HCT116 (cell line): ENCODE data around the gene LAMA1. TPM values are rescaled to one million over a fixed set of nuclear protein-coding genes. Genes with fewer than 3 reads are reported as not detected.

Source experiments
- ATAC-seq: fragments of 200-7000 bp; cut with Tn5 transposase; 2 replicates; pipeline ENCODE4 v1.9.1; 2020; ENCODE audit warnings: mild to moderate bottlenecking, moderate library complexity
- BruUV-seq: library from RNA; stranded (reverse); fragments of 400-500 nt; replicated peaks from 2 replicates; lab custom pipeline; 2021; lab: Mats Ljungman, UMichigan
- CTCF ChIA-PET: fragments of 300-600 bp; sonication (Branson Sonifier 250); formaldehyde crosslinking; loops from one replicate; lab custom pipeline; 2021; ENCODE audit warnings: antibody characterized with exemption; lab: Charles Lee
- POLR2A ChIA-PET: fragments of 300-600, 350-600 bp; sonication (Branson Sonifier 250); formaldehyde crosslinking; loops from one replicate; lab custom pipeline; 2021; ENCODE audit warnings: antibody characterized with exemption; lab: Charles Lee
- RAD21 ChIA-PET, 2 experiments: fragments of 300-600 bp; sonication (Branson Sonifier 250); formaldehyde crosslinking; loops; one replicate each; lab custom pipeline; 2023; ENCODE audit warnings: low total read pairs in 2 of 2; ENCODE audit not compliant: uncharacterized antibody in 2 of 2, unreplicated experiment in 2 of 2, low non-redundant PET in 1 of 2; lab: Charles Lee
- DNase-seq: peaks from one replicate; pipeline ENCODE4 v3.0.0-alpha.2; 2010; ENCODE audit warnings: low read depth, low spot score
- H2AFZ ChIP-seq: fragments of 200-600 bp; shearing (Covaris generic), sonication (generic); 2 replicates; pipeline ENCODE4 v1.6.1; 2017; ENCODE audit warnings: low read depth, mixed run types, mixed read lengths, antibody characterized with exemption, low read length; ENCODE audit not compliant: poor library complexity, severe bottlenecking
- H3K27ac ChIP-seq: 2 replicates; pipeline ENCODE4 v1.5.1; 2012; ENCODE audit warnings: low read depth, low read length
- H3K27me3 ChIP-seq: fragments of 200-600 bp; sonication (generic); 2 replicates; pipeline ENCODE4 v1.6.1; 2016; ENCODE audit warnings: mixed run types, low read length, mixed read lengths; ENCODE audit not compliant: insufficient read depth
- H3K36me3 ChIP-seq, 2 experiments: fragments of 200-500 bp in 1 of 2; fragments of 200-600 bp in 1 of 2; sonication (Bioruptor generic) in 1 of 2; sonication (generic) in 1 of 2; 2 replicates each; pipeline versions ENCODE4 v1.5.1 to v1.6.1; 2014 to 2016; ENCODE audit warnings: low read length in 2 of 2, inconsistent platforms in 1 of 2, mixed read lengths in 1 of 2, mixed run types in 1 of 2; ENCODE audit not compliant: insufficient read depth in 2 of 2, control insufficient read depth in 1 of 2
- H3K4me1 ChIP-seq, 2 experiments: fragments of 200-600 bp in 1 of 2; sonication (generic) in 1 of 2; 2 replicates each; pipeline versions ENCODE4 v1.5.1 to v1.6.1; 2012 to 2017; ENCODE audit warnings: low read length in 2 of 2, inconsistent platforms in 1 of 2, mild to moderate bottlenecking in 1 of 2, mixed read lengths in 1 of 2, mixed run types in 1 of 2, moderate library complexity in 1 of 2; ENCODE audit not compliant: insufficient read depth in 2 of 2, control insufficient read depth in 1 of 2
- H3K4me2 ChIP-seq: fragments of 200-600 bp; sonication (generic); 2 replicates; pipeline ENCODE4 v1.6.1; 2017; ENCODE audit warnings: mixed run types, low read length, mixed read lengths
- H3K4me3 ChIP-seq, 2 experiments: fragments of 200-600 bp in 1 of 2; sonication (generic) in 1 of 2; replicated peaks in 1 of 2; 2 replicates each; pipeline ENCODE4 v1.5.1; 2011 to 2016; ENCODE audit warnings: low read length in 2 of 2, control low read depth in 1 of 2, low read depth in 1 of 2, mild to moderate bottlenecking in 1 of 2, mixed read lengths in 1 of 2, mixed run types in 1 of 2
- H3K79me2 ChIP-seq: fragments of 200-600 bp; sonication (generic); 2 replicates; pipeline ENCODE4 v1.6.1; 2017; ENCODE audit warnings: mild to moderate bottlenecking, mixed run types, low read length, moderate library complexity, mixed read lengths; ENCODE audit not compliant: insufficient read depth
- H3K9ac ChIP-seq: fragments of 200-600 bp; sonication (generic); 2 replicates; pipeline ENCODE4 v1.6.1; 2016; ENCODE audit warnings: low read length, mixed read lengths
- H3K9me2 ChIP-seq: fragments of 200-600 bp; sonication (generic), shearing (Covaris generic); 2 replicates; pipeline ENCODE4 v1.6.1; 2017; ENCODE audit warnings: mixed run types, mild to moderate bottlenecking, moderate library complexity; ENCODE audit not compliant: insufficient read depth
- H3K9me3 ChIP-seq, 2 experiments: fragments of 200-500 bp in 1 of 2; fragments of 200-600 bp in 1 of 2; sonication (Bioruptor generic) in 1 of 2; sonication (generic) in 1 of 2; 2 replicates each; pipeline ENCODE4 v1.6.1; 2014 to 2017; ENCODE audit warnings: low read length in 2 of 2, mixed read lengths in 2 of 2, inconsistent platforms in 1 of 2, low read depth in 1 of 2, mild to moderate bottlenecking in 1 of 2, mixed run types in 1 of 2, moderate library complexity in 1 of 2; ENCODE audit not compliant: control insufficient read depth in 1 of 2, insufficient read depth in 1 of 2
- H4K20me1 ChIP-seq: fragments of 200-600 bp; sonication (generic), shearing (Covaris generic); 2 replicates; pipeline ENCODE4 v1.6.1; 2017; ENCODE audit warnings: mixed run types, mild to moderate bottlenecking, moderate library complexity; ENCODE audit not compliant: insufficient read depth
- CEBPB ChIP-seq: IDR thresholded peaks from 2 replicates; pipeline ENCODE4 v1.6.1; 2012; ENCODE audit warnings: low read depth
- CTCF ChIP-seq, 3 experiments: fragments of 200-600 bp in 1 of 3; sonication (generic) in 1 of 3; IDR thresholded peaks in 2 of 3; conservative IDR thresholded peaks in 1 of 3; 2 replicates each; pipeline ENCODE4 v1.5.1; 2012 to 2017; ENCODE audit warnings: low read depth in 2 of 3, low read length in 2 of 3, antibody characterized with exemption in 1 of 3, borderline replicate concordance in 1 of 3, control low read depth in 1 of 3, mild to moderate bottlenecking in 1 of 3, mixed read lengths in 1 of 3, mixed run types in 1 of 3, moderate library complexity in 1 of 3; ENCODE audit not compliant: insufficient read depth in 1 of 3
- EGR1 ChIP-seq: IDR thresholded peaks from 2 replicates; pipeline ENCODE4 v1.6.1; 2012; ENCODE audit warnings: low read depth
- ELF1 ChIP-seq: IDR thresholded peaks from 2 replicates; pipeline ENCODE4 v1.6.1; 2012; ENCODE audit warnings: low read depth, borderline replicate concordance
- EZH2 ChIP-seq: fragments of 200-600 bp; sonication (generic); IDR thresholded peaks from 2 replicates; pipeline ENCODE4 v1.6.1; 2017; ENCODE audit warnings: antibody characterized with exemption, mixed run types
- FOSL1 ChIP-seq: IDR thresholded peaks from 2 replicates; pipeline ENCODE4 v1.6.1; 2012; ENCODE audit warnings: low read depth
- JUND ChIP-seq: IDR thresholded peaks from 2 replicates; pipeline ENCODE4 v1.6.1; 2012
- RAD21 ChIP-seq: IDR thresholded peaks from 2 replicates; pipeline ENCODE4 v1.6.1; 2012; ENCODE audit warnings: low read depth, mild to moderate bottlenecking
- REST ChIP-seq: IDR thresholded peaks from 2 replicates; pipeline ENCODE4 v1.6.1; 2012; ENCODE audit warnings: low read depth
- SP1 ChIP-seq: IDR thresholded peaks from 2 replicates; pipeline ENCODE4 v1.6.1; 2012; ENCODE audit warnings: low read depth
- ZBTB33 ChIP-seq: IDR thresholded peaks from 2 replicates; pipeline ENCODE4 v1.6.1; 2011; ENCODE audit warnings: mild to moderate bottlenecking, low read length, moderate library complexity; ENCODE audit not compliant: insufficient replicate concordance; ENCODE audit errors: extremely low read depth
- intact Hi-C: fragments of 100-400 bp; cut with micrococcal nuclease; formaldehyde crosslinking; loops from 2 replicates; pipeline ENCODE4 v1.10.0; 2022
- total RNA-seq: library from RNA; stranded (reverse); gene quantifications from one replicate; pipeline ENCODE4 v1.2.1, GENCODE V29; 2021; ENCODE audit not compliant: unreplicated experiment

LAMA1 gene
- total RNA-seq, 1 experiment from 2014 or later, result 0.05 TPM

- no peaks in the 10 kb centered on the region for H3K4me1 ChIP-seq
- H3K4me3 ChIP-seq, result no peak overlapping the region
- H2AFZ ChIP-seq, result no peak overlapping the region
- H3K9me3 ChIP-seq, result peaks cover 3 to 4% of the 10 kb centered on the region in 2 experiments; a peak in 2 of 4 replicates
- ChIA-PET RAD21 (no interaction called here), CTCF (no interaction called here), POLR2A (no interaction called here)
- H3K27ac ChIP-seq, result no peak overlapping the region
- TF ChIP-seq CTCF (IDR thresholded peaks at IDR 0.05 in 2 of 3, conservative IDR thresholded peaks at IDR 0.05 in 1 of 3; ENCODE audit: borderline replicate concordance in 1 of 3, insufficient read depth in 1 of 3, low read depth in 2 of 3, low read length in 2 of 3), result peak in 2 of 3 experiments; percentile 20 to 24; a peak in 2 of 6 replicates
- TF ChIP-seq CEBPB, result no peak
- TF ChIP-seq RAD21, result peak; percentile 21; the same call in 1 of the 2 replicates
- no TSS peak for BruUV-seq
- H3K9me2 ChIP-seq, result no peaks in the 10 kb centered on the region
- no peaks in the 10 kb centered on the region for H3K27me3 ChIP-seq
- no peak overlapping the region for H3K4me2 ChIP-seq
- no peaks in the 10 kb centered on the region for H3K36me3 ChIP-seq
- H3K9ac ChIP-seq, result no peak overlapping the region
- intact Hi-C loops, result no loop called here
- no peak for DNase-seq
- ATAC-seq, result no peak
- no peaks in the 10 kb centered on the region for H3K79me2 ChIP-seq
- H4K20me1 ChIP-seq, result no peaks in the 10 kb centered on the region
Measured at GRCh38 chr18:6920099-6920955, 197.3 kb downstream of the LAMA1 start.

- Histone ChIP-seq H3K27me3 (no peaks in the 10 kb centered on the region), H3K9me3 (peaks cover 0 to 7% of the 10 kb centered on the region in 2 experiments; a peak in 2 of 4 replicates), H3K27ac (no peak overlapping the region), H4K20me1 (no peaks in the 10 kb centered on the region), H3K4me1 (no peaks in the 10 kb centered on the region), H3K36me3 (no peaks in the 10 kb centered on the region), H3K4me2 (no peak overlapping the region), H3K79me2 (no peaks in the 10 kb centered on the region), H3K9me2 (no peaks in the 10 kb centered on the region), H3K4me3 (no peak overlapping the region), H2AFZ (no peak overlapping the region), H3K9ac (no peak overlapping the region)
- CTCF ChIA-PET, result no interaction called here
- POLR2A ChIA-PET, result no interaction called here
- intact Hi-C loops, result no loop called here
- ATAC-seq (no peak), DNase-seq (no peak)
- RAD21 ChIA-PET, result no interaction called here
- no TSS peak for BruUV-seq
- TF ChIP-seq SP1 (no peak), EZH2 (no peak), JUND (no peak), REST (no peak), ELF1 (no peak), CEBPB (no peak), ZBTB33 (no peak), FOSL1 (no peak), EGR1 (no peak)
Measured at GRCh38 chr18:6917072-6917471, 200.5 kb downstream of the LAMA1 start.
